KBM-7 (cell line): ENCODE results near the gene VPS26B.
"Not testable (repeated sequence)": the region's sequence is repeated elsewhere in the genome, so short reads cannot be mapped to it uniquely, and the experiment has no call there.

Experiments
- DNase-seq: peaks from one replicate; pipeline ENCODE4 v3.0.0-alpha.2; 2015
- in situ Hi-C: fragments of 300-500 bp; cut with MboI; formaldehyde crosslinking; loops from 2 replicates; pipeline ENCODE4 v1.14.3; 2020; ENCODE audit warnings: low sequenced_read_pairs, low pct_unique_long_range_greater_than_20kb, mixed read lengths

VPS26B gene

GRCh38 chr11:134253188-134253993, 28.9 kb downstream of the VPS26B start, which contains the start of the genes ACAD8 and THYN1:
Gene ACAD8, plus strand, starts transcription at chr11:134253568. Its CDS starts 33 bp downstream, at chr11:134253601.
Gene THYN1, minus strand, starts transcription at chr11:134253352. Its CDS starts 470 bp downstream, at chr11:134252882.
- DNase-seq = peak; percentile 97
- in situ Hi-C loops = no loop called here

GRCh38 chr11:134254433-134255183, 30.1 kb downstream of the VPS26B start:
- in situ Hi-C loops = no loop called here

GRCh38 chr11:134255184-134255561, 30.7 kb downstream of the VPS26B start:
- DNase-seq, in situ Hi-C loops: not testable (repeated sequence)

More at GRCh38 chr11:134254433-134255183, 30.1 kb downstream of the VPS26B start:
- DNase-seq = no peak

- in situ Hi-C loops = no loop called here
- DNase-seq = no peak
Observed at GRCh38 chr11:134257101-134257500, 32.6 kb downstream of the VPS26B start.

GRCh38 chr11:134258577-134258976, 34.1 kb downstream of the VPS26B start:
- no peak for DNase-seq
- in situ Hi-C loops = no loop called here

- in situ Hi-C loops = no loop called here
- DNase-seq = peak; percentile 69
Observed at GRCh38 chr11:134260503-134260902, 36.0 kb downstream of the VPS26B start.

GRCh38 chr11:134260983-134261382, 36.5 kb downstream of the VPS26B start:
- DNase-seq = no peak
- in situ Hi-C loops = no loop called here

GRCh38 chr11:134261626-134262488, 37.4 kb downstream of the VPS26B start:
- peak; percentile 63 for DNase-seq
- in situ Hi-C loops = no loop called here

- DNase-seq = no peak
- in situ Hi-C loops = no loop called here
Observed at GRCh38 chr11:134264966-134265764, 40.7 kb downstream of the VPS26B start.

GRCh38 chr11:134266440-134266839, 42.0 kb downstream of the VPS26B start:
- in situ Hi-C loops = no loop called here

GRCh38 chr11:134266841-134267251, 42.4 kb downstream of the VPS26B start:
- DNase-seq = peak; percentile 76
- in situ Hi-C loops = no loop called here

More at GRCh38 chr11:134266440-134266839, 42.0 kb downstream of the VPS26B start:
- no peak for DNase-seq

- DNase-seq = no peak
- in situ Hi-C loops = no loop called here
Observed at GRCh38 chr11:134267461-134267860, 43.0 kb downstream of the VPS26B start.

GRCh38 chr11:134267966-134268365, 43.5 kb downstream of the VPS26B start:
- no peak for DNase-seq
- in situ Hi-C loops = no loop called here

GRCh38 chr11:134270250-134270714, 45.8 kb downstream of the VPS26B start:
- in situ Hi-C loops = no loop called here

GRCh38 chr11:134271978-134272377, 47.5 kb downstream of the VPS26B start:
- in situ Hi-C loops = no loop called here
- DNase-seq = no peak

More at GRCh38 chr11:134270250-134270714, 45.8 kb downstream of the VPS26B start:
- peak; percentile 39 for DNase-seq

GRCh38 chr11:134272381-134273316, 48.2 kb downstream of the VPS26B start:
- DNase-seq = no peak
- in situ Hi-C loops = no loop called here

GRCh38 chr11:134273317-134273712, 48.8 kb downstream of the VPS26B start:
- DNase-seq = no peak
- in situ Hi-C loops = no loop called here
